Endothelial cell (in vitro differentiated cells): ENCODE results near the gene ADORA1. TPM values are rescaled to one million over a fixed set of nuclear protein-coding genes. Genes with fewer than 3 reads are reported as not detected.

Experiments
- DNase-seq: peaks from one replicate; pipeline ENCODE4 v3.0.0; 2021; ENCODE audit warnings: low spot score
- H3K27ac Mint-ChIP-seq: one replicate; pipeline ENCODE4 v1.8.0; 2021; ENCODE audit warnings: mixed read lengths, inconsistent platforms; ENCODE audit not compliant: unreplicated experiment
- H3K27me3 Mint-ChIP-seq: one replicate; pipeline ENCODE4 v1.8.0; 2021; ENCODE audit warnings: mild to moderate bottlenecking, moderate library complexity, mixed read lengths, inconsistent platforms; ENCODE audit not compliant: unreplicated experiment
- H3K36me3 Mint-ChIP-seq: one replicate; pipeline ENCODE4 v1.8.0; 2021; ENCODE audit warnings: mild to moderate bottlenecking, low read depth, mixed read lengths, inconsistent platforms; ENCODE audit not compliant: unreplicated experiment
- H3K4me1 Mint-ChIP-seq: one replicate; pipeline ENCODE4 v1.8.0; 2021; ENCODE audit warnings: mild to moderate bottlenecking, mixed read lengths, inconsistent platforms; ENCODE audit not compliant: unreplicated experiment
- H3K4me3 Mint-ChIP-seq: one replicate; pipeline ENCODE4 v1.8.0; 2021; ENCODE audit warnings: mild to moderate bottlenecking, mixed read lengths, inconsistent platforms; ENCODE audit not compliant: unreplicated experiment
- H3K9me3 Mint-ChIP-seq: one replicate; pipeline ENCODE4 v1.8.0; 2021; ENCODE audit warnings: mixed read lengths, inconsistent platforms; ENCODE audit not compliant: unreplicated experiment
- CTCF ChIP-seq: fragments of 200-600 bp; sonication (generic); IDR thresholded peaks from one replicate; pipeline ENCODE4 v1.5.0; 2021; ENCODE audit warnings: antibody characterized with exemption; ENCODE audit not compliant: unreplicated experiment
- total RNA-seq: library from RNA; stranded (reverse); fragmentation: NEBNext Ultra II Directional; extraction: Animal tissue kit (Norgen Biotek cat#: 25700); gene quantifications from one replicate; pipeline ENCODE4 v1.2.1, GENCODE V29; 2021; ENCODE audit not compliant: unreplicated experiment

The ADORA1 gene
- total RNA-seq, 1 donor from 2014 or later: 16.3 TPM

- no peak for TF ChIP-seq CTCF
- no peaks in the 10 kb centered on the region for H3K9me3 Mint-ChIP-seq
- peaks cover 10% of the 10 kb centered on the region for H3K4me1 Mint-ChIP-seq
- H3K4me3 Mint-ChIP-seq: no peak within 1 kb of the TSS
- DNase-seq: no peak
- peaks cover 1% of the 10 kb centered on the region for H3K27me3 Mint-ChIP-seq
- H3K36me3 Mint-ChIP-seq: no peaks in the 10 kb centered on the region
- no peak within 1 kb of the TSS for H3K27ac Mint-ChIP-seq
Measured at GRCh38 chr1:203175237-203175826, 47.8 kb downstream of the ADORA1 start, which contains the start of gene MYBPH. MYBPH (minus strand) TSS chr1:203175826; CDS start chr1:203175755, 71 bp downstream.

- H3K4me3 Mint-ChIP-seq: no peak overlapping the region
- no peaks in the 10 kb centered on the region for H3K36me3 Mint-ChIP-seq
- peaks cover 10% of the 10 kb centered on the region for H3K4me1 Mint-ChIP-seq
- TF ChIP-seq CTCF: no peak
- no peak for DNase-seq
- no peaks in the 10 kb centered on the region for H3K9me3 Mint-ChIP-seq
- H3K27ac Mint-ChIP-seq: no peak overlapping the region
- peaks cover 1% of the 10 kb centered on the region for H3K27me3 Mint-ChIP-seq
Measured at GRCh38 chr1:203175827-203176241, 48.3 kb downstream of the ADORA1 start.

GRCh38 chr1:203176273-203177035, 48.9 kb downstream of the ADORA1 start:
- Mint-ChIP-seq H3K4me3 (no peak overlapping the region), H3K36me3 (no peaks in the 10 kb centered on the region), H3K27ac (no peak overlapping the region), H3K4me1 (peaks cover 10% of the 10 kb centered on the region), H3K9me3 (no peaks in the 10 kb centered on the region), H3K27me3 (peaks cover 3% of the 10 kb centered on the region)
- TF ChIP-seq CTCF: no peak
- DNase-seq: no peak

GRCh38 chr1:203177036-203177405, 49.5 kb downstream of the ADORA1 start:
- no peak for TF ChIP-seq CTCF
- no peak for DNase-seq
- no peak overlapping the region for H3K27ac Mint-ChIP-seq
- H3K36me3 Mint-ChIP-seq: no peaks in the 10 kb centered on the region
- H3K9me3 Mint-ChIP-seq: no peaks in the 10 kb centered on the region
- no peak overlapping the region for H3K4me3 Mint-ChIP-seq
- H3K27me3 Mint-ChIP-seq: peaks cover 3% of the 10 kb centered on the region
- peaks cover 10% of the 10 kb centered on the region for H3K4me1 Mint-ChIP-seq

- peaks cover 3% of the 10 kb centered on the region for H3K27me3 Mint-ChIP-seq
- H3K36me3 Mint-ChIP-seq: no peaks in the 10 kb centered on the region
- peaks cover 10% of the 10 kb centered on the region for H3K4me1 Mint-ChIP-seq
- H3K9me3 Mint-ChIP-seq: no peaks in the 10 kb centered on the region
- no peak overlapping the region for H3K4me3 Mint-ChIP-seq
- DNase-seq: no peak
- H3K27ac Mint-ChIP-seq: no peak overlapping the region
- no peak for TF ChIP-seq CTCF
Measured at GRCh38 chr1:203177470-203178039, 50.0 kb downstream of the ADORA1 start.
